Epidermal melanocyte (primary cell): ENCODE results near the gene SFMBT1.

Source experiments
- DNase-seq: peaks from one replicate; pipeline ENCODE4 v3.0.0; 2011; ENCODE audit warnings: low spot score; ENCODE audit not compliant: insufficient read length

The SFMBT1 gene

DNA sequence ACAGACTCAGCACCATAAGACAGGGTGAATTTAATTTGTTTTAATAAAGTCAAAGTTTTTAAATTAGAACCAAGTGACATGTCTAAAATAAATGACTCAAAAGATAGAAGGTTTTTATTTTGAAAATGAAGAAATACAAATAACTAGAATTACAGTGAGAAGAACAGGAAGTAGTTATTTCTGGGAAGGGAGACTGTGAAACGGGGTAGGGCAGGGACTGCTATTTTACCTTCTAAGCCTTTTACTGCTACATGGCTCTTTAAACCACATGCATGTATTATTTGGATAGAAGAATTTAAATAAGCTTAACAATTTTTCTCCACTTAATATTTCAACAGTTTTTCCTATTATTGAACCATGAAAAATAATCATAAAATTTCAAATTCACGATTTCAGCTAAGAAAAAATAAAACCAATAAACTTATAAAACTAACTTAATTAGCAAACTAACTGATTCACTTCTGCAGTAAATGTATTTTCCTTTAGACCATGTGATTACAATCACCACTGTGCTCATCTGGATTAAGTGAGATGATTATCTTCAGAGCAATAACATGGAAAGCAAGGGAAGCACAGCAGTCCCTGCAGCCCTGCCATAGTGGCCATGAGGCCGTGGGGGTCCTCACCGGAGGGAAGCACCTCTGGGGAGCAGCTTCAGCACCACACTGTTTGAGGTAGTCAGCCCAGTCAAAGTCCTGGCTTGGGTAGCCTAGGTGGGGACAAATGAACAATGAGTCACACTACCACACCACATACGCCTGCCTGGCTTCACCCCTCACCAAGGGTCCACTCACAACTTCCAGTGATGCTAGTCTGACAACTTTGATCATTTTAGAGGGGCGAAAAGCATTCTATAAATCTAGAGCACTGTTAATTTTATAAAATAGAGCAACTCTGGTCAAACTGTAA lies 120.2 kb downstream of the SFMBT1 start:
- no peak for DNase-seq

DNA sequence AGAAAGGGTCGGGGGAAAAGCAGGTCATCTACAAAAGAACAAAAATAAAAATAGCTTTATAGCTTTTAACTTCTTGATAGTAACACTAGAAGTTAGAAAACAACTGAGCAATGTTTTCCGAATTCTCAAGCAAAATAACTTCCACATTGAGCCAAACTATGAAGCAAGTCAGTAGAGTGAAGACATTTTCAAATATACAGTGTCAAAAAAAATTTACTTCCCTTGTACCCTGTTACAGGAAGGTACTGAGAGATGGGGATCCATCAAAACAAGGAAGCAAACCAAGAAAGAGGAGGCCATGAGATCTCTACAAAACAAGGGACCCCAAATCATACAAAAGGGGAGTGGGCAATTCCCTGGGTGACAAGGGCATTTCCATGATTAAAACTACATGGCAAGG lies 121.9 kb downstream of the SFMBT1 start:
- no peak for DNase-seq

DNA sequence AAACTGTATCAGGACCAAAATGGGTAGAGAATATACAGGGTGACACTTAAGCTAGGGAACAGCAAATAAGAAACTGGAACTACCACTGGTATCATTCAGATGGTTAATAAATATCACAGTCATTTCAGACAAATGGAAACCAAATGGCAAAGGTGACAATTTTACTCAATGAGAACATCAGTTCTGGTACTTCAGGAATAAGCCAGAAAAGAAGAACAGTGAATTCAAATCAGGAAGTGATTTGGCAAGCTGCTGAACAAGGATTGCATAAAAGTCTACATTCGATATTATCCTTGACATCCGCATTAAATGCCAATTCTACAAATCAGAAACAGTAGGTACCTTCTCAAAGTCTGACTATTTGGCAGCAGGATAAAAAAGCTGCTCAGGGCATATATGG lies 125.0 kb downstream of the SFMBT1 start:
- no peak for DNase-seq

DNA sequence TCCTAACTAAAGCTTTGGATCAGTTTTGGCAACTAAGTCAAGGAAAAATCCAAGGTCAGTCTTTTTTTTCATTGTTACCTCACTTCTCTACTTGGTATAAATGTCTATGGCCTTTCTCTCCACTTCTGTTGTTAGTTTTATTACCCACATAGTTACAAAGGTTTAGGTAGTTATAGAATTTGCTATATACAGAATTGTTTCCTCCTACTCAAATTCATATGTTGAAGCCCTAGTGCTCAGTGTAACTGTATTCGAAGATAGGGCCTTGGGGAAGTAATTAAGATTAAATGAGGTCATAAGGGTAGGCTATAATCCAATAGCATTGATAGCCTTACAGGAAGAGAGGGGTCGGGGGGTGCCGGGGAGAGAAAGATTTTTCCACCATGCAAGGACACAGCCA lies 128.8 kb downstream of the SFMBT1 start:
- no peak for DNase-seq

DNA sequence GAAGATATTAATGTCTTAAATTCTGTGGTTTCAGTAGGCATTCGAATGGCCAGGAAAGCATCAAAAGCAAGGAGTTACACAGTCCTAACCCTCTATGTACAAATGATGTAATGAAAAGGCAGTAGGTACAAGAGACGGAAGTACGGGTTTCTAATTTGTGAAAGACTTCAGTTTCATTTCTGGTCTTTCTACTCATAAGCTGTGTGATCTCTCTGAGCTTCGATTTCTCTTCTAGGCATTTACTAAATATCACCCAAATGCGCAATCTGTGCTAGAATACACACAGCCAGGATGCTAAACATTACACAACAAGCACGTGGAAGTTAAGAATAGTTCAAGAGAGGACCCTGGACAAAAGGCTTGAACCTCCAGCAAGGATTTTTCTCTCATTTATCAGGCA lies 130.6 kb downstream of the SFMBT1 start:
- DNase-seq = no peak

DNA sequence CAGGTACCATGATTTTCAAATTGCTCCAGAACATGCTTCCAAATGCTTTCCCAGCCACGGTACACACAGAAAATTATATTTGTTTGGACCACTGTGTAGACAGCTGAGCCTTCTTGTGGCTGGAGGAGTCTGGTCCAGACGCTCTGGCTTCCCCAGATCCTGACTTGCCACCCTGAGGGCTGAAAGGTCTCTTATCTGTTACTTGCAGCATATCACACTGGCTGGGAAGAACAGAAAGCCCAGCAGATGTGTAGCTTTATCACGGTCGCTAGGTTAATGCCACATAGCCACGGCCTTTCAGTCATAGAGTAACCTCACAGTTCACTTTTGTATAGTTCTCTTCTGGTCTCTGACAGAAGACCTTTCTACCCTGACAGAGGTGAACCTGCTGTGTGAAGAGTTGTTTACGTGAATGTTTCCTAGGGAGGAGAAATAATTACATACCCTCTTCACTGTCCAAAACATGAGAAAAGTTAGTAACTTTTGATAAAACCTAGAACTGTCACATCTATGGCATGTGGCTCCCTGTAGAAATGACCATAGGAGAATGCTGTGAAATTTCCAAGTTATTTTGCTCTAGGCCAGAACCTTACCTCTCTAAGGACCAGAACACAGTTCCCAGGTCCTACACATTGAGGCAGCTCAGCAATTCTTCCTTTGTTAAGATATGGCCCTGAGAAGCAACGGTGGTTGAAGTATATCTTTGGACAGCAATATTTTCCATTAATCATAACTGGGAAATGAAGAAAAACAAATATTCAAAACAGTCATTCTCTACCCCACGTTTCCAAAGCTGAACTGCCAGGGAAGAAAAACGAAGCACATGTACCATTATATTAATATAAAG lies 132.8 kb downstream of the SFMBT1 start:
- DNase-seq = no peak

DNA sequence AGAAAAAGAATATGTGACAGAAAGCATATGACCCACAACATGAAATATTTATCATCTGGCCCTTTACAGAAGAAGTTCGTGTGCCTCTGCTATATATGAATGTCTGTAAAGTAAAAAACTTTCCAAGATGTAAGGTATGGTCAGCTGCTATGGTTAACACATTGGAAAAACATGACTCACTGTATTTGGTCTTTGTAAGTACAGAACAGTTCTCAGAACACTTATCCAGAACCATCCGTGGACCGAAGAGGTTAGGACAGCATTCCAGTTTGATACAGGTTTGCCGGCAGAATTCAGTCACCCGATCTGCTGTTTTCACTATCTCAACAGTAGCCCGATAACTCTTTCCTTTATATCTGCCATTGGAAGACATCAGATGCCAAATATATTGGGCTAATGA lies 135.1 kb downstream of the SFMBT1 start:
- no peak for DNase-seq

DNA sequence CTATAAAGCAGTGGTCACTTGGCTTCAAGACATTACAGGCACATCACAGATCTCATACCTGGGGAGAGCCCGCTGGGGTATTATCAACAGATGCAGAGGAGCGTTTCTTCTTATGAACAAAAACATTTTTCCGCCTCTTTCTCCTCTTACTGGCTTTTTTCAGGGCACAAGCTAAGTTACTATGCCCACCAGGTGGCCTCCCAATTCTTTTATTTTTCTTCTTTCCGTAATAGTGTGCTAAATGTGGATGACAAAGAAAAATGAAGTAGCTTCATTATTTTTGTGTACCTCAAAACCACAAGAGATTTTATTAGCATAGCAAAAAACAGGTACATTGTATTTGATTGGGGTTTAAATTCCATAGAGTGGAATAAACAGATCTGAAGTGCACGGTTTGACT lies 138.4 kb downstream of the SFMBT1 start:
- no peak for DNase-seq

DNA sequence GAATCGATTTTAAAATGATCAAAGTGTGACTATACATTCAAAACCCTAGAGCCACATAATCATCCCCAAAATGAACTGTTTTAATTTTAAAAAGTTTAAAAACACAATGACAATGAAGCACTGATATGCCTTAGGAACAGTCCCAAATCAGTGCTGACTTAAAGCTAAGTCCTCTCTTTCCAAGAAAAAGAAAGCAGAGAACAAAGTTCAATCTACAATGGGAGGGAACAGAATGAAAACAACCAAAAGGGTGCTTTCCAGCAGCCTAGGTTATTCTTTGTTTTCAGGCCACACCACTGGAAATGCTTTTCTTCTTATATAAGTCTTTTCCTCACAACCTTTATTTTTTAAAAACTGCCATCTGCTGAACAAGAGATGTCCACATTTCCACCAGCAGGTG lies 141.3 kb downstream of the SFMBT1 start:
- no peak for DNase-seq

DNA sequence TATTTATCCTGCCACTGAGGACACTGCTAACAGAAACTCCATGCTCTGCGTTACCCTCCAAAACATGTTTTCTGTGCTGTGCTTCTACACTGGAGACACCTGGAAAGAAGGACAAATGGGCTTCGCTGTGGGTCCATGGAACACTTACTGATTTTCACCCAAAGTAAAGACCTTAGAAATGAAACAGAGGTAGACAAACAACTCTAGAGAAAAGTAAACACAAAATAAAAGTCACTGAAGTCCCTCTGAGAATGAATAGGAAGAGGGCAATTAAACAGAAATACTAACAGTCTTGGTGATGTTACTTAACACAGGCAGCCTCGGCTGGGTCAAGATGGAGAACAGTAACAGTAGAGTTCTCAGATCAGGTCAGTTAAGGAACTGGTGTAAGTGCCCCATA lies 141.9 kb downstream of the SFMBT1 start:
- DNase-seq = no peak

DNA sequence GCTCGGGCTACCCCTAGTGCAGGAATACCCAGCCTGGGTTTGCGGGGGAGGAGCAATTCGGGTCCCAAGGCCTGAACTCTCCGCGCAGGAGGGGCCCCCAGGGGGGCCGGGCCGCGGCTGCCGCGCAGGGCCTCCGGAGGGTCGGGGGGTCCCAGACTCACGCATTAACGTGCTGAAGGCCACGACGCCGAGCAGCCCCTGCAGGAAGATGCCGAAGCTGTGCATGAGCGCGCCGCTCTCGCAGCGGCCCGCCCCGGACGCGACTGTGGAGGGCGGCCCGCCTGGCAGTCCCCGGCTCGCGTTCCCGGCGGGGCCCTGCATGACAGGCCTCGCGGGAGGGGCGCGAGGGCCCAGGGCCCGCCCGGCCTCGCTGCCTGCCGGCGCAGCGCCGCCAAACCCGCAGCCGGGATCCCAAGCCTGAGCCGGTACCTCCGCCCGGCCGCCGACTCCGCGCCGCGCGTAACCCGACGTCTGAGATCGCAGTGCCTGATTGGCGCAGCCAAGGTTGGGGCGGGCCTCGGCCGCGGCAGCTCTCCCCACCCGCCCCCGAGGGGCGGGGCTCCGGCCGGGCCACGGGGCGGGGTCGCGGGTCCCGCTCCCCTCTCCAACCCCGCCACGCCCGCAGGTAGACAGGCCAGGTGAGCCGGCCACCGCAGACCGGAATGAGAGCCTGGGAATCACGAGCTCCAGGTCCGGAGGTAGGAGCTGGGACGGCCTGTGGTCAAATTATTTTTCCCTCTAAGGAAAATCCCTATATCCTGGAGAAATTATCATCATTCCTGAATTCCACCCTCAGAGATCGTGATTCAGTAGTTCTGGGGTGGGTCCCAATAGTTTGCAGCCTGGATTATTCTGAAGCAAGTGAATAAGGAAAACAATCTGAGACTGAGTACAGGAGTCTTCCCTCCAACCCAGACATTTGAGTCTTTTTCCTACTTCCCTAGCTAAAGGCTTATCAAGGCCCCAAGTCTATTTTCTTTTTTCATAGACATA lies 148.4 kb downstream of the SFMBT1 start, which contains the start of gene STIMATE:
STIMATE (minus strand) TSS at position 419 of the 993 bp plus-strand sequence; CDS start at position 321, 98 bp downstream.
- DNase-seq = peak; percentile 86

DNA sequence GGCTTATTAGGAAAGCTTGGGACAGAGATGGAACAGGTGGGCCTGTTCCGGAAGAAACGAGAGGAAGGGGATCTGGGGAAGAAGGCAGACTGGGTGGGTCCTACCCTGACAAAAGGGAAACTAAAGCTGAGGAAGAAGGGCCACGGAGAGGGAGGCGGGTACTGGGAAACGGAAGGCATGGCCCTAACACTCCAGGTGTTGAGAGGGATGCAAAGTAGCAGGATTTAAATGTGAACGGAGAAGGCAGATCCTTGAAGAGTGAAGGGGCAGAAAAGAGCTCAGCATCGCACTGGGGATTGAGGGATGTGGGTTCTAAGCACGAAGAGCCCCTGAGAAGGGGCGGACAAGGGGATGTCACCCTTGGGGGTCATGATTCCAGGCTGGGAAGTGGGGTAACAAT lies 149.3 kb downstream of the SFMBT1 start:
- no peak for DNase-seq

DNA sequence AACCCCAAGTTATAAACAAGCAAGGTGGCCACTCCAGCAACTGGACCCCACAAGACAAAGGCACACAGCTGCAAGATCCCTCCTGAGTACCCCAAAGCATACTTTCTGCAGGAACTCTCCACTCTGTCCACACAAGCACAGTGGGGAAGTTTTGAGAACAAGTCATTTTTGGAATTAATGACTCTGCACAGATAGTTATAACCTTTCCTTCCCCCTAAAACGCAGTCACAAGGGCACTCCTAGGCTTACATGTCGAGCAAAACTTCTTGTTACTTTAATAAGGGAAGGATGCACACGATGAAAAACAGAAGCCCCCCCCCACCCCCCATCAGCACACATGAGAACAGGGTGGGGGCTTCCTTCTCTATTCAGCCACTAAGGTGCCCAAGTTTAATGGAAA lies 149.7 kb downstream of the SFMBT1 start:
- DNase-seq = no peak

DNA sequence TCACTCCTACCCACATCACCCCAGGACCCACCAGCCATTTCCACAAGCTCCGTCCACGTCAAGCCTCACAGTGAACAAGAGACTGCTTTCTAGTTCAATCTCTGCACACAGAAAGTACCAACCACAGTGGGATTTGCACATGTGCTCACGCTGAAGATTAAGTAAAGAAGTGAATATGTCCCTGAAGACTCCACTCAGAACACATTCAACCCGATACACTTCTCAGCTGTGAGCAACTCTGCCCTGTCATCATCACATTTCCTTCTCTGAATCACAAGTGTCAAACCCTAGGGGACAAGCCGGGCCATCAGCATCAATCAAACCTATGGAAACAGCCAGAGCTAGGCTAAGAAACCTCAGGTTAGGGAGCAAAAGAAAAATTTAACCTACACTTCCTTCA lies 150.5 kb downstream of the SFMBT1 start:
- no peak for DNase-seq

DNA sequence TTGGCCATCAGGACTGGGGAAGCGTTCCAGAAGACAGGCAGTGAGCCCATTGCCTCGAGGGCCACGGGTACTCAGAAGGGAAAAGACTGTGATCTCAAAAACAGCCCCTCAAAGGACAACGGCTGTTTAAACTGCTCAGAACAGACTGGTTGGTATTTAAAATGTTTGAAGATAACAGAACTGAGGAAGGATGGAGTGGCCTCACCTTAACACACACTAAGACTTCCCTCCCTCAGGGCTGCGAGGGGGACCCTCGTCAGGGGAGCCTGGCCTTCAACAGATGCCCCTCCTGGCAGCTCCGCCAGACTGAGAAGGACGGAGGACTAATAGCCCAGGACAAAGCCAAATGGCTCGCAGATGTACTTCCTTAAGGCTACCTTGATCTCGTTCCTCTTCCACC lies 151.1 kb downstream of the SFMBT1 start:
- DNase-seq = no peak

DNA sequence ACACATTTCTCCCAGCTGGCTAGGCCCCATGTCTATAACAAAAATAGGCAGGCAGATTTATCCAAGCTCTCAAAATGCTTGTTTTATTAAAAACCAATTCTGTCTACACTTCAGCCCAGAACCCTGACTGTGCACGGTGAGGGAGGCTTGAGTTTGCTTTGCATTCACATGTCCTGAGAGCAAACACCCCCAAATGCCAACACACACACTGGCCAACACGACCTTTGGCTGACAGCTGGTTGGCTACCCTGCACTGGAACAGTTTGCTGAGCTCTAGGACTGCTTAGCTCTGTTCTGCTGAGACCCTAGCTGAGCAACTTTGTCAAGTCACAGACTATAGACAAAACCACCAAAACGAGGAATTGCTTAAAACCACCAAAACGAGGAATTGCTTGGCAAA lies 152.2 kb downstream of the SFMBT1 start:
- DNase-seq = no peak

DNA sequence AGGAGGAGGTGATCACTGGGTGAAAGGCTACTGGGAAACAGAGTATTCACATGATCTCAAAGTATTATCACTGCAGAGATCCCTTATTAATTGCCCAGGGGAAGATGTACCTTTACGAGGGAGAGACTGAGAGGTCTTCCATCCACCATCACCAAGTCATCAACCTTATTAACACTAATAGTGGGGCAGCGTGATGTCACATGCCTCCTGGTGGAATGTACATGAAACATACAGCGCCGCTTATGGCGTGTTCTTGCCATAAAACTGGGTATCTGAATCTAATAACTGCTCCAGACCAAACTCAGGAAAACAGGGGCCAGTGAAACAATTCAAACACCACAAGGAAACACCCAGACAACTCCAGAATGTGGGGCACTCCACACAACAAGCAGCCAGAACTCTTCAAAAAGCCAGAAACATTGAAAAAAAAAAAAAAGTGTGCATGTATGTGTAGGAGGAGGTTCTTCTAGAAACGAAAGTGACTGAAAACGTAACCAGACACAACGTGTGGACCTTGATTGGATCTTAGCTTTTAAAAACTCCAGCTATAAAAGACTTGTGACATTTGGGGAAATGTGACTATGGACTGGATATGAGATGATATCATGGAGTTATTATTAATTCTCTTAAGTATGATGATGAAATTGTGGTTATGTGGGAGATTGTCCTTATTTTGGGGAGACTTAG lies 153.1 kb downstream of the SFMBT1 start:
- no peak for DNase-seq

DNA sequence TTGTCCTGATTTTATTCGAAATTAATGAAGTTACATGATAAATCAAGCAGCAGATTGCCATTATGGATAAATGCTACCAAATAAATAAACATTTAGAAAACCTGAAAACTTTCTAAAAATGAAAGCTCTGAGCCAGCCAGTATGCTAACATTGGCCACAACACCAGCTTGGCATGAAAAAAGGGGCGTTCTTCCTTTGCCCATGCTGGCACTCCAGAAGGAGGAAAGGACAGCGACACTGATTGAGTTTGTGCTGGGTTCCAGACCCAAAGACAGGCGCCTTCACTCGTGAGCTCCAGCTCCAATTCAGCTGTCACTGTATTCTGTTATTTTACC lies 153.6 kb downstream of the SFMBT1 start:
- no peak for DNase-seq

DNA sequence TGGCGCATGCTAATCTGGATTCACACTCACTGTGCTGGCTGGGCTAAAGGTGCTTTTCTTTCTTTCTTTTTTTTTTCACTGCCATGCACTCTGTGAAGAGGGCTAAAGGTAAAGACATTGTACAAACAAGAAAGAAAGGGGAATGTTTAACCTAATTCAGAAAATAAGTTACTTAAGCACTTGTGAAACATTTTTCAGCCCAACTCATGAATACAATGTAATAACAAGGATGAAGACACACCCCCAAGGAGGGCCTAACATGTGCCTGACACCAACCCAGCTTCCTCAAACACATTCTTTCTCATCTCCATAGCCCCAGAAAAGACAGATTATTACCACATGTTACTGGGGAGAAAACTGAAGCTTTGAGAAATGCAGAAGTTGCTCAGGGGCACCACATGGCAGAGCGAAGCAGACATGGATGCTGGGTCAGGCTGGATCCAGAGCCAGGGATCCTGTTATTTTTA lies 154.2 kb downstream of the SFMBT1 start:
- DNase-seq = peak; percentile 73

DNA sequence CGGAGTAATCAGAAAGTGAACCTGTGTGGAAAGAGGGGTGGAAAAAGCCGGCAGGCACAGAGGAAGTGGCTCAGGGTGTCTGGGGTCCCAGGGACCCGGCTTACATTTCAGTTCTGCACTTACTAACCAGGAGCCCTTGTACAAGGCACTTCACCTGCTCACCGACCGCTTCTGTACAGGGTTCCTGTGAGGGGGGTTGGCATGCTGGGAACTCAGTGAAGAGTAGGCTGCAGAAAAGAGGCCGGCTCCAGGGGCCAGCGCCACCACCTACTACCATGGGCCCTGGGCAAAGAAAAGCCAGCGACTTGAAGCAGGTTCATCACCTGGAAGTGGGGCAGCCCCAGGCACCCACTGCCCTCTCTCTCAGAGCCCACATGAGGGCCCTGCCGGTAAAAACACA lies 154.7 kb downstream of the SFMBT1 start:
- no peak for DNase-seq

DNA sequence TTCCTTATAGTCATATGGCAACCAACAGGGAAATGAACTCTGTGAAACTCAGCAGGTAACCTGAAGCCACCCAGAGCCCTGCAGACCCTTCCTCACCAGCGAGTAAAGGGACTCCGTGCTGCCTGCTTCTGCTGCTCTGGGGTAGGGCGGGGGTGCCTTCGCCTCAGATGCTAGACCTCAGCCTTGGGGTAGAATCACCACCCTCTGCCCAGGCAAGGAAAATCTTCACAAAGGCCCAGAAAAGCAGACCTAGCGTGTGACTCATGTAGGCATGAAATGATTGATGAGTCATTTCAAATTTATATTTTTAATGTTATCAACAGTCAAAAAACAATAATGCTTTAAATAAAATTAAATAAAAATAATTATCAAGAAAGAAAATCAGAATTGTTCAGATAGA lies 155.1 kb downstream of the SFMBT1 start:
- no peak for DNase-seq
